ENCODE results near the gene PROCA1.
"Not testable (repeated sequence)": the region's sequence is repeated elsewhere in the genome, so short reads cannot be mapped to it uniquely, and the experiment has no call there.

PROCA1 gene

GRCh38 chr17:28738680-28739384 lies 27.1 kb upstream of the PROCA1 start:
- Histone ChIP-seq H3K36me3 (replicated peaks) (no peaks in the 10 kb centered on the region), H3K27ac (no peak overlapping the region), H3K27me3 (replicated peaks) (no peaks in the 10 kb centered on the region), H3K4me3 (ENCODE audit: low read depth, low read length) (no peak overlapping the region)
- TF ChIP-seq, protein P1, sequence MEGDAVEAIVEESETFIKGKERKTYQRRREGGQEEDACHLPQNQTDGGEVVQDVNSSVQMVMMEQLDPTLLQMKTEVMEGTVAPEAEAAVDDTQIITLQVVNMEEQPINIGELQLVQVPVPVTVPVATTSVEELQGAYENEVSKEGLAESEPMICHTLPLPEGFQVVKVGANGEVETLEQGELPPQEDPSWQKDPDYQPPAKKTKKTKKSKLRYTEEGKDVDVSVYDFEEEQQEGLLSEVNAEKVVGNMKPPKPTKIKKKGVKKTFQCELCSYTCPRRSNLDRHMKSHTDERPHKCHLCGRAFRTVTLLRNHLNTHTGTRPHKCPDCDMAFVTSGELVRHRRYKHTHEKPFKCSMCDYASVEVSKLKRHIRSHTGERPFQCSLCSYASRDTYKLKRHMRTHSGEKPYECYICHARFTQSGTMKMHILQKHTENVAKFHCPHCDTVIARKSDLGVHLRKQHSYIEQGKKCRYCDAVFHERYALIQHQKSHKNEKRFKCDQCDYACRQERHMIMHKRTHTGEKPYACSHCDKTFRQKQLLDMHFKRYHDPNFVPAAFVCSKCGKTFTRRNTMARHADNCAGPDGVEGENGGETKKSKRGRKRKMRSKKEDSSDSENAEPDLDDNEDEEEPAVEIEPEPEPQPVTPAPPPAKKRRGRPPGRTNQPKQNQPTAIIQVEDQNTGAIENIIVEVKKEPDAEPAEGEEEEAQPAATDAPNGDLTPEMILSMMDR (IDR thresholded peaks at IDR 0.05; ENCODE audit: low read depth, low read length, missing control alignments) = no peak
- no peak for DNase-seq
- in situ Hi-C loops (cut with HindIII; ENCODE audit: low pct_ligation_motif_present, low sequenced_read_pairs) = no loop called here

DNA sequence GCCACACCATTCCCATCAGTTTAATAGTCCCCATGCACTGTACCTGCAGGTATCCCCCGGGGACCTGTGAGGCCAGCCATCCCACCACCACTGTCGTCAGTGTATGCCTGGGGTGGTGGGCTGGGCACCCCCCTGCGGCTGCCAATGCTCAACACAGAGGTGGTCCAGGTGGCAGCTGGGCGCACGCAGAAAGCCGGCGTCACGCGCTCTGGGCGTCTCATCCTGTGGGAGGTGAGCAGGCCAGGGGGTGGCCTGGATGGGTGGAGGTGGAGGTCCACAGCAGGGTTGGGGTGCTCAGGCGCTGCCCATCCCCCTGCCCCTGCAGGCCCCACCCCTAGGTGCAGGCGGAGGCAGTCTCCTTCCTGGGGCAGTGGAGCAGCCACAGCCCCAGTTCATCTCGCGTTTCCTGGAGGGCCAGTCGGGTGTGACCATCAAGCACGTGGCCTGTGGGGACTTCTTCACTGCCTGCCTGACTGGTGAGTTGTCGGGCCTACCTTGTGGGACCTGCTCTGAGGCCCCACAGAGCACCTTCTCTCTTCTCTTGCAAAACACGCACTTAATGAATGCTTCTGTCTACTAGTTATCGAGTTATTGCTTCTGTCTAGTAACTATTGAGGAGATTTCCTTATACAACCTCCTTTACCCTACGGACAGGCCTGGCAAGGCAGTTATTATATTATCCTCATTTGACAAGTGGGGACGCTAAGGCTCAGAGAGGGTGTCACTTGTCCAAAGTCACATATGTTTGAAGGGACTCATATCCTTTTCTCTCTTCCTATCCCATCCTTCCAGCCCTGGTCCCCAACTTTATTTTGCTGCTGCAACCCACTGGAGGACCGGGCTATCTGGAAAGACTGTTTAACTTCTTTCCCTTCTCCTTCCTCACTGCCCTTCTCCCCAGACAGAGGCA lies 26.3 kb upstream of the PROCA1 start:
- in situ Hi-C loops (cut with HindIII; ENCODE audit: low pct_ligation_motif_present, low sequenced_read_pairs) = no loop called here
- DNase-seq = no peak
- H3K36me3 ChIP-seq (replicated peaks) = no peaks in the 10 kb centered on the region
- TF ChIP-seq, protein P1 (IDR thresholded peaks at IDR 0.05; ENCODE audit: low read depth, low read length, missing control alignments) = no peak
- H3K27me3 ChIP-seq (replicated peaks) = no peaks in the 10 kb centered on the region
- no peak overlapping the region for H3K4me3 ChIP-seq (ENCODE audit: low read depth, low read length)
- H3K27ac ChIP-seq = no peak overlapping the region

DNA sequence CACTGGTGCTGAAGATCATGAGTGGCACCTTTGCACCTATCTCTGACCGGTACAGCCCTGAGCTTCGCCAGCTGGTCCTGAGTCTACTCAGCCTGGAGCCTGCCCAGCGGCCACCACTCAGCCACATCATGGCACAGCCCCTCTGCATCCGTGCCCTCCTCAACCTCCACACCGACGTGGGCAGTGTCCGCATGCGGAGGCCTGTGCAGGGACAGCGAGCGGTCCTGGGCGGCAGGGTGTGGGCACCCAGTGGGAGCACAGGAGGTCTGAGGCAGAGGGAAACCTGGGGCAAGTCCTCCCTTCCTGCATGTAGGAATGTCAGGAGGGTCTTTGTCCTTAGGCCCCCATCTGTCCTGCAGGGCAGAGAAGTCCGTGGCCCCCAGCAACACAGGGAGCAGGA lies 25.6 kb upstream of the PROCA1 start:
- no peak overlapping the region for H3K4me3 ChIP-seq (ENCODE audit: low read depth, low read length)

GRCh38 chr17:28735913-28736769 lies 24.5 kb upstream of the PROCA1 start:
- H3K36me3 ChIP-seq (replicated peaks); DNase-seq; in situ Hi-C loops (cut with HindIII; ENCODE audit: low pct_ligation_motif_present, low sequenced_read_pairs); H3K4me3 ChIP-seq (ENCODE audit: low read depth, low read length); H3K27ac ChIP-seq; H3K27me3 ChIP-seq (replicated peaks): not testable (repeated sequence)

More for the DNA sequence above, 25.6 kb upstream of the PROCA1 start:
- no peak for DNase-seq
- H3K27me3 ChIP-seq (replicated peaks) = no peaks in the 10 kb centered on the region
- H3K27ac ChIP-seq = no peak overlapping the region
- in situ Hi-C loops (cut with HindIII; ENCODE audit: low pct_ligation_motif_present, low sequenced_read_pairs) = no loop called here
- no peaks in the 10 kb centered on the region for H3K36me3 ChIP-seq (replicated peaks)
- TF ChIP-seq, protein P1 (IDR thresholded peaks at IDR 0.05; ENCODE audit: low read depth, low read length, missing control alignments) = no peak

- Histone ChIP-seq H3K36me3 (replicated peaks) (no peaks in the 10 kb centered on the region), H3K27me3 (replicated peaks) (no peaks in the 10 kb centered on the region), H3K27ac (no peak overlapping the region), H3K4me3 (ENCODE audit: low read depth, low read length) (no peak overlapping the region)
- TF ChIP-seq, protein P1 (IDR thresholded peaks at IDR 0.05; ENCODE audit: low read depth, low read length, missing control alignments) = no peak
- DNase-seq = peak; percentile 26
- in situ Hi-C loops (cut with HindIII; ENCODE audit: low pct_ligation_motif_present, low sequenced_read_pairs) = no loop called here
These were observed 23.6 kb upstream of the PROCA1 start for GRCh38 chr17:28735242-28735722.
